B cell (primary cell): ENCODE data around the gene GOLGA8M.

ENCODE experiments used
- CTCF ChIP-seq: fragments of 200-600 bp; IDR thresholded peaks from one replicate; pipeline ENCODE4 v1.8.0; 2022; ENCODE audit warnings: antibody characterized with exemption, mild to moderate bottlenecking
- EZH2 ChIP-seq: IDR thresholded peaks from 2 replicates; pipeline ENCODE4 v1.6.1; 2012; ENCODE audit warnings: borderline replicate concordance, low read depth, mild to moderate bottlenecking, moderate library complexity, low read length; ENCODE audit not compliant: insufficient read depth, poor library complexity, severe bottlenecking

- TF ChIP-seq CTCF: no peak
- no peak for TF ChIP-seq EZH2
Measured at GRCh38 chr15:28726102-28726501, 13.9 kb upstream of the GOLGA8M start.
